K562 (cell line): ENCODE data around the gene TTC23L. TPM values are rescaled to one million over a fixed set of nuclear protein-coding genes. Genes with fewer than 3 reads are reported as not detected.

Experiments used
- ELF2 ChIP-seq: fragments of 250-450 bp; sonication (Bioruptor Pico); IDR thresholded peaks from 2 replicates; pipeline ENCODE4 v1.5.0; 2021; ENCODE audit warnings: mild to moderate bottlenecking
- HNRNPLL ChIP-seq: fragments of 200-400 bp; formaldehyde crosslinking; IDR thresholded peaks from 2 replicates; pipeline ENCODE4 v1.6.1; 2017; ENCODE audit warnings: low read length, low read depth, mild to moderate bottlenecking; ENCODE audit not compliant: poor library complexity, severe bottlenecking
- HNRNPUL1 ChIP-seq: fragments of 200-400 bp; formaldehyde crosslinking; IDR thresholded peaks from 2 replicates; pipeline ENCODE4 v1.6.1; 2017; ENCODE audit warnings: low read length
- JUNB ChIP-seq: fragments of 450-650 bp; formaldehyde crosslinking; conservative IDR thresholded peaks from 2 replicates; pipeline ENCODE4 v1.4.0; 2020; ENCODE audit warnings: mild to moderate bottlenecking
- LCOR ChIP-seq: sonication (generic); formaldehyde crosslinking; IDR thresholded peaks from 2 replicates; pipeline ENCODE4 v1.8.0; 2022; ENCODE audit warnings: mild to moderate bottlenecking, missing genetic modification reagents
- NCOA1 ChIP-seq: fragments of 450-650 bp; IDR thresholded peaks from 2 replicates; pipeline ENCODE4 v1.6.1; 2016; ENCODE audit warnings: low read depth
- NR2F6 ChIP-seq: fragments of 450-650 bp; formaldehyde crosslinking; IDR thresholded peaks from 2 replicates; pipeline ENCODE4 v1.4.0; 2020; ENCODE audit warnings: mild to moderate bottlenecking
- NR4A1 ChIP-seq, 2 experiments: fragments of 250-450 bp in 1 of 2; fragments of 450-650 bp in 1 of 2; sonication (Bioruptor Pico) in 1 of 2; IDR thresholded peaks; 2 replicates each; pipeline versions ENCODE4 v1.4.0 to v1.6.1; 2016 to 2020; ENCODE audit warnings: mild to moderate bottlenecking in 2 of 2, missing compliant biosample characterization in 1 of 2, missing genetic modification characterization in 1 of 2, moderate library complexity in 1 of 2
- XRCC3 ChIP-seq: fragments of 450-650 bp; IDR thresholded peaks from 2 replicates; pipeline ENCODE4 v1.6.1; 2017; ENCODE audit warnings: mild to moderate bottlenecking, moderate library complexity
- ZNF217 ChIP-seq: sonication (generic); formaldehyde crosslinking; IDR thresholded peaks from 2 replicates; pipeline ENCODE4 v1.8.0; 2022; ENCODE audit warnings: mild to moderate bottlenecking, missing genetic modification reagents
- ZNF24 ChIP-seq: fragments of 450-650 bp; IDR thresholded peaks from 2 replicates; pipeline ENCODE4 v1.6.1; 2016
- ZNF584 ChIP-seq: fragments of 200-800 bp; sonication (Bioruptor generic); IDR thresholded peaks from 2 replicates; pipeline ENCODE4 v1.6.1; 2016; ENCODE audit warnings: low read depth, mild to moderate bottlenecking, missing genetic modification characterization, missing compliant biosample characterization
- ZNF778 ChIP-seq: fragments of 450-650 bp; formaldehyde crosslinking; IDR thresholded peaks from 2 replicates; pipeline ENCODE4 v1.4.0; 2020; ENCODE audit warnings: mild to moderate bottlenecking, moderate library complexity
- polyA plus RNA-seq, 8 experiments: library from polyadenylated mRNA; depleted of rRNA in 4 of 8; stranded (reverse) in 5 of 8; unstranded in 3 of 8; fragments of >200 nt; fragmentation: Nextera tagmentation in 2 of 8; fragmentation: Illumina TruSeq in 1 of 8; extraction: Ambion mirVana in 2 of 8; extraction: Trizol in 1 of 8; gene quantifications; 2 replicates each; pipeline versions ENCODE4 v1.2.1 to v1.2.3, GENCODE V29; 2011 to 2014; ENCODE audit warnings: inconsistent platforms in 1 of 8, missing spikeins in 1 of 8
- total RNA-seq, 7 experiments: library from RNA; depleted of rRNA in 6 of 7; stranded (reverse); fragments of >200 nt in 6 of 7; fragmentation: Illumina TruSeq in 2 of 7; extraction: Trizol in 2 of 7; gene quantifications; 2 replicates each; pipeline versions ENCODE4 v1.2.1 to v1.2.3, GENCODE V29; 2011 to 2021; ENCODE audit warnings: low replicate concordance in 1 of 7
- TF ChIP-seq, protein P1 (sequence below): sonication (generic); formaldehyde crosslinking; IDR thresholded peaks from 2 replicates; pipeline ENCODE4 v1.8.0; 2023; ENCODE audit warnings: mild to moderate bottlenecking, missing genetic modification reagents
- TF ChIP-seq, protein P2 (sequence below), 2 experiments: fragments of 150-350 bp in 1 of 2; IDR thresholded peaks; 2 replicates each; pipeline ENCODE4 v1.6.1; 2012 to 2016; ENCODE audit warnings: low read depth in 2 of 2, low read length in 2 of 2, mild to moderate bottlenecking in 1 of 2, moderate library complexity in 1 of 2
- TF ChIP-seq, protein P3 (sequence below), 2 experiments: fragments of 250-450 bp in 1 of 2; fragments of 450-650 bp in 1 of 2; sonication (Bioruptor Pico) in 1 of 2; IDR thresholded peaks; 2 replicates each; pipeline versions ENCODE4 v1.6.1 to v1.8.0; 2016 to 2021; ENCODE audit warnings: mild to moderate bottlenecking in 2 of 2, moderate library complexity in 2 of 2, missing compliant biosample characterization in 1 of 2, missing genetic modification characterization in 1 of 2
- TF ChIP-seq, protein P4 (sequence below): fragments of 250-450 bp; sonication (Bioruptor Pico); IDR thresholded peaks from 2 replicates; pipeline ENCODE4 v1.5.0; 2020; ENCODE audit warnings: mild to moderate bottlenecking, borderline replicate concordance

Gene TTC23L
- total and polyA plus RNA-seq, 9 of the 15 experiments (the other 6 are each of a cell fraction or from before 2014, with no cell fraction given), result 0.03 to 0.32 (median 0.14) TPM; not detected in 2

DNA sequence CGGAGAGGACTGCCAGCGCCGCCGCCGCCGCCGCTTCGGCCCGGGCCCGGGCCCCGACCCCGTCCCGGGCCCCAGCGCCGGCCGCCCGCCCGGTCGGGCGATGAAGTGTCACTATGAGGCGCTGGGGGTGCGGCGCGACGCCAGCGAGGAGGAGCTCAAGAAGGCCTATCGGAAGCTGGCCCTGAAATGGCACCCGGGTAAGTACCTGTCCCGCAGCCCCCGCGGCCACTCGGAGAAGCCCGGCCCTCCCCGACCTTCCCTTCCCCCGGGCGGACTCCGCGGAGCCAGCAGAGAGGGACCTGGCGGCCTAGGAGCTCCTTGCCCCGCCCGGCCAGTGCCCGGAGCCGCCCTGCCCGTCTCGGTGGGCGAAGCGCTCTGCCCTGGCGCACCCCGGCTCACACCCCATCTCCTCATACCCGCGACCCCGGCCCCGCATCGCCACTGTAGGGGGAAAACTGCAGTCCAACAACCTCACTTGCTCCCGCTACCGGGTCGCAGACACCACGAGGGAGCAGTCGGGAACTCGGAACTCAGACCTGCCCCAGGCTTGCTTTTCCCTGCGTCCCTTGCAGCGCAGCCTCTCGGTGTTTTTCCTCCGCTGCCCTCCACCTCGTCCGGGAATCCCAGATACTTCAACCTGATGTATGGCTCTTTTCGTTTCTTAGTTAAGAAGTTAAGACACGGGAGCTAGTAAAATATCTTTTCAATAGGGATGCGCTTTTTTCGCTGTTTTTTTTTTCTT, 90.9 kb downstream of the TTC23L start (continued):
- TF ChIP-seq HNRNPLL (no peak), HNRNPUL1 (no peak), XRCC3 (no peak), NR2F6 (CRISPR knock-in tag) (no peak), ELF2 (CRISPR knock-in tag) (no peak), LCOR (CRISPR knock-in tag) (no peak), ZNF217 (no peak), NCOA1 (no peak), ZNF584 (CRISPR knock-in tag) (no peak), ZNF24 (no peak), NR4A1 (CRISPR knock-in tag; IDR thresholded peaks at IDR 0.05) (peak; percentile 21; the same call in 1 of the 2 replicates), NR4A1 (tag; IDR thresholded peaks at IDR 0.05) (no peak), ZNF778 (CRISPR knock-in tag) (no peak), JUNB (no peak)
- TF ChIP-seq, protein P1, sequence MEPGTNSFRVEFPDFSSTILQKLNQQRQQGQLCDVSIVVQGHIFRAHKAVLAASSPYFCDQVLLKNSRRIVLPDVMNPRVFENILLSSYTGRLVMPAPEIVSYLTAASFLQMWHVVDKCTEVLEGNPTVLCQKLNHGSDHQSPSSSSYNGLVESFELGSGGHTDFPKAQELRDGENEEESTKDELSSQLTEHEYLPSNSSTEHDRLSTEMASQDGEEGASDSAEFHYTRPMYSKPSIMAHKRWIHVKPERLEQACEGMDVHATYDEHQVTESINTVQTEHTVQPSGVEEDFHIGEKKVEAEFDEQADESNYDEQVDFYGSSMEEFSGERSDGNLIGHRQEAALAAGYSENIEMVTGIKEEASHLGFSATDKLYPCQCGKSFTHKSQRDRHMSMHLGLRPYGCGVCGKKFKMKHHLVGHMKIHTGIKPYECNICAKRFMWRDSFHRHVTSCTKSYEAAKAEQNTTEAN, result no peak
- TF ChIP-seq, protein P2, sequence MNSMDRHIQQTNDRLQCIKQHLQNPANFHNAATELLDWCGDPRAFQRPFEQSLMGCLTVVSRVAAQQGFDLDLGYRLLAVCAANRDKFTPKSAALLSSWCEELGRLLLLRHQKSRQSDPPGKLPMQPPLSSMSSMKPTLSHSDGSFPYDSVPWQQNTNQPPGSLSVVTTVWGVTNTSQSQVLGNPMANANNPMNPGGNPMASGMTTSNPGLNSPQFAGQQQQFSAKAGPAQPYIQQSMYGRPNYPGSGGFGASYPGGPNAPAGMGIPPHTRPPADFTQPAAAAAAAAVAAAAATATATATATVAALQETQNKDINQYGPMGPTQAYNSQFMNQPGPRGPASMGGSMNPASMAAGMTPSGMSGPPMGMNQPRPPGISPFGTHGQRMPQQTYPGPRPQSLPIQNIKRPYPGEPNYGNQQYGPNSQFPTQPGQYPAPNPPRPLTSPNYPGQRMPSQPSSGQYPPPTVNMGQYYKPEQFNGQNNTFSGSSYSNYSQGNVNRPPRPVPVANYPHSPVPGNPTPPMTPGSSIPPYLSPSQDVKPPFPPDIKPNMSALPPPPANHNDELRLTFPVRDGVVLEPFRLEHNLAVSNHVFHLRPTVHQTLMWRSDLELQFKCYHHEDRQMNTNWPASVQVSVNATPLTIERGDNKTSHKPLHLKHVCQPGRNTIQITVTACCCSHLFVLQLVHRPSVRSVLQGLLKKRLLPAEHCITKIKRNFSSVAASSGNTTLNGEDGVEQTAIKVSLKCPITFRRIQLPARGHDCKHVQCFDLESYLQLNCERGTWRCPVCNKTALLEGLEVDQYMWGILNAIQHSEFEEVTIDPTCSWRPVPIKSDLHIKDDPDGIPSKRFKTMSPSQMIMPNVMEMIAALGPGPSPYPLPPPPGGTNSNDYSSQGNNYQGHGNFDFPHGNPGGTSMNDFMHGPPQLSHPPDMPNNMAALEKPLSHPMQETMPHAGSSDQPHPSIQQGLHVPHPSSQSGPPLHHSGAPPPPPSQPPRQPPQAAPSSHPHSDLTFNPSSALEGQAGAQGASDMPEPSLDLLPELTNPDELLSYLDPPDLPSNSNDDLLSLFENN (IDR thresholded peaks at IDR 0.05; ENCODE audit: low read depth in 2 of 2, low read length in 2 of 2), result no peak
- TF ChIP-seq, protein P3, sequence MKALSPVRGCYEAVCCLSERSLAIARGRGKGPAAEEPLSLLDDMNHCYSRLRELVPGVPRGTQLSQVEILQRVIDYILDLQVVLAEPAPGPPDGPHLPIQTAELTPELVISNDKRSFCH (CRISPR knock-in tag; IDR thresholded peaks at IDR 0.05), result no peak
- TF ChIP-seq, protein P3 (tag; IDR thresholded peaks at IDR 0.05), result 0 out of 2 replicates have a peak, but pooled peaks have one; percentile 24
- TF ChIP-seq, protein P4, sequence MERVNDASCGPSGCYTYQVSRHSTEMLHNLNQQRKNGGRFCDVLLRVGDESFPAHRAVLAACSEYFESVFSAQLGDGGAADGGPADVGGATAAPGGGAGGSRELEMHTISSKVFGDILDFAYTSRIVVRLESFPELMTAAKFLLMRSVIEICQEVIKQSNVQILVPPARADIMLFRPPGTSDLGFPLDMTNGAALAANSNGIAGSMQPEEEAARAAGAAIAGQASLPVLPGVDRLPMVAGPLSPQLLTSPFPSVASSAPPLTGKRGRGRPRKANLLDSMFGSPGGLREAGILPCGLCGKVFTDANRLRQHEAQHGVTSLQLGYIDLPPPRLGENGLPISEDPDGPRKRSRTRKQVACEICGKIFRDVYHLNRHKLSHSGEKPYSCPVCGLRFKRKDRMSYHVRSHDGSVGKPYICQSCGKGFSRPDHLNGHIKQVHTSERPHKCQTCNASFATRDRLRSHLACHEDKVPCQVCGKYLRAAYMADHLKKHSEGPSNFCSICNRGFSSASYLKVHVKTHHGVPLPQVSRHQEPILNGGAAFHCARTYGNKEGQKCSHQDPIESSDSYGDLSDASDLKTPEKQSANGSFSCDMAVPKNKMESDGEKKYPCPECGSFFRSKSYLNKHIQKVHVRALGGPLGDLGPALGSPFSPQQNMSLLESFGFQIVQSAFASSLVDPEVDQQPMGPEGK (CRISPR knock-in tag), result no peak
